NCI-H2171 (cell line): ENCODE measurements around the gene GPR17.
A peak's percentile ranks its signal among the peaks of the same experiment; 100 is the strongest.

ENCODE experiments used
- DNase-seq: peaks from one replicate; lab custom pipeline; 2025; lab: John Stamatoyannopoulos, UW

The GPR17 gene, protein sequence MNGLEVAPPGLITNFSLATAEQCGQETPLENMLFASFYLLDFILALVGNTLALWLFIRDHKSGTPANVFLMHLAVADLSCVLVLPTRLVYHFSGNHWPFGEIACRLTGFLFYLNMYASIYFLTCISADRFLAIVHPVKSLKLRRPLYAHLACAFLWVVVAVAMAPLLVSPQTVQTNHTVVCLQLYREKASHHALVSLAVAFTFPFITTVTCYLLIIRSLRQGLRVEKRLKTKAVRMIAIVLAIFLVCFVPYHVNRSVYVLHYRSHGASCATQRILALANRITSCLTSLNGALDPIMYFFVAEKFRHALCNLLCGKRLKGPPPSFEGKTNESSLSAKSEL

DNA sequence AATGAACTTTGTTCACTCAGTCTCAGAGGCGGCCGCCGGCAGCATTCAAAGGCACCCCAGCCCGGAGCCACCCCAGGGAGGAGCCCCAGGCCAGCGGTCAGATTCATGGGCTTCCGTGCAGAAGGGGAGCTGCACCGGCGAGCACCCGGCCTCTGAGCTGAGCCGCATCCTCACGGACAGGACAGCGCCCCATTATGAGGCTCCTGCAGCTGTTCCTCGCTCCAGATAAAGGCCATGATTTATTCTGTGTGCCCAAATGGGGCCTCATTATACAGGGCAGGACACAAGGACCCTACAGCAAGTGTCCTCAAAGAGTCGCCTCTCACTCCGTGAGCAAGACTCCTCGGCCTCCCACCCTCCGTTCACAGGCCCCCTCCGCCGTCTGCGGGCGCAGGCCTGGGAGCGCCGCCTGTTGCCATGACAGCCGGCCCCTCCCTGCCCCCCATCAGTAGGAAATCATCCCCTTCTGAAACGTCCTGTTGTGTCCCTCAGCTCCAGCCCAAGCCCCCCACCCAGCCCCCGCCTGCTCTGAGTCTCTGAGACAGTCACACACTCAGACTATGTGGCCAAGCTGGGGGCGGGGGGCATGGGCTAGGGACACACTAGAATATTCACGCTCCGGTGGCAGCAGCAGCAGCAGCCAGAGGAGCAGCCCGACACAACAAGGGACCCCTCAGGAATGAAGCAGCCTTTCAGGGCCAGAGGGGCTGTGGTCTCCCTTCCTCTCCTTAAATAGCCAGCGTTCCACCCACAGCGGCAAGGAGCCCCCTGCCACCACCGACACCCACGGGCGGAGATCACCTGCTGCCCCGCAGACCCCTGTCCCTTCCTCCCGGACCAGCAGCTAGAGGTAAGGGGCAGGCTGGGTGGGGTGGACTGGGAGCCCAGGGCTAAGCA is at the start of gene GPR17:
Gene GPR17, plus strand, starts transcription at position 759 of the 897 bp plus-strand sequence. CDS start 4,583 bp downstream, outside the sequence.
- DNase-seq: no peak

DNA sequence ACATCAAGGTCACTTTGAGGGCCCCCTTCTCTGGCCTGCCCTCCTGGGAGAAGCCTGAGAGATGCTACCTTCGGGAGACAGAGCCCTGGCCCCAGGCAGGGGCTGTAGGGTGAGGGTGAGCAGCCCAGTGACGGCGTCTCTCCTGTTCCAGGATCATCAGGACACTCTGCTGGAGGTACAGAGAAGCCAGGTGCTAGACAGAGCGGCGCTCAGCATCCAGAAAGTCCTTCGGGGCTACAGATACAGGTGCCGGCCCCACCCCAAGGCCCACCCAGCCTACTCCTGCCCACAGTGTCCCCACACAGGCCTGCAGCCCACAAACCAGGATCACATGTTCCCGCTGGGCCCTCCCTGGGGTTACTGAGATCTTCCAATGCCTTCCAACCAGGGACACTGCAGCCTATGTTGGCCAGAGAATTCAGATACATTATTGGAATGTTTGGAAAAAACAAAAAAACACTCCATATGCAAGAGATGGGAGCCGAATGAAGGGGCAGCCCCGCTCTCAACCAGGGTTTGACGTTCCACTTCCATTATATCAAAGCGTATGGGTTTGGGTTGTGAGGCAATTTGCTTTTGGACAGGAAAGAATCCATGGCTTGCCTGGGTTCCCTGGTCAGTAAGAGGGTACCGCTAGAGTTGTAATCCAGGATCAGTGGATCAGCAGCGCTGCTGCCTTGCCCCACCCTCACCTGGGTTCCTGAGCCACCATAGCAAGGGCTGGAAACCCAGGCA is 49.5 kb upstream of the GPR17 start:
- DNase-seq: no peak

DNA sequence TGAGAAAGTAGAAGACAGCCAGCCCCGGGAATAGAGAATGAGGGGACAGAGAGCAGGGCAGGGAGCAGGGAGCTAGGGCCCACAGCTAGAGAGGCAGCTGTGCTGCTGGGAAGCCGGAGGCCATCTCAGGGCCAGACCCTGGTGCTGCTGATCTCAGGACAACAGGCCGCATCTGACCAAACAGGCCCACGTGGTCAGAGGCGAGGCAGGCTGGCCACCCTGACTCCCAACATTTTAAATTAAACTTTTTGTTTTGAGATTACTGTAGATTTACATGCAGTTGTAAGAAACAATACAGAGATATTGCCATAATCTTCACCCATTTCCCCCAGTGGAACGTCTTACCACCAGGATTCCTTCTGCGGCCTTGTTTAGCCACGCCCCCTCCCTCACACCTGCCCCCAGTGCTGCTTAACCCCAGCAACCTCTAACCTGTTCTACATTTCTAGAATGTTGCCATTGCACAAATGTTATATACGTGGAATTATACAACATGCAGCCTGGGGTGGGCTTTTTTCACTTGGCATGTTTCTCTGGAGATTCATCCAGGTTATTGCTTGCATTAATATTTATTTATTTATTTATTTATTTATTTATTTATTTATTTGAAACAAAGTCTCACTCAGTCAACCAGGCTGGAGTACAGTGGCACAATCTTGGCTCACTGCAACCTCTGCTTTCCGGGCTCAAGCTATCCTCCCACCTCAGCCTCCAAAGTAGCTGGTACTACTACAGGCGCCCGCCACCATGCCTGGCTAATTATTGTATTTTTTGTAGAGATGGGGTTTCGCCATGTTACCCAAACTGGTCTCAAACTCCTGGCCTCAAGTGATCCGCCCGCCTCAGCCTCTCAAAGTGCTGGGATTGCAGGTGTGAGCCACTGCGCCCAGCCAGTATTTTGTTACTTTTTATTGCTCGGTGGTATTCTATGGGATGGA is 48.6 kb upstream of the GPR17 start:
- DNase-seq: no peak

DNA sequence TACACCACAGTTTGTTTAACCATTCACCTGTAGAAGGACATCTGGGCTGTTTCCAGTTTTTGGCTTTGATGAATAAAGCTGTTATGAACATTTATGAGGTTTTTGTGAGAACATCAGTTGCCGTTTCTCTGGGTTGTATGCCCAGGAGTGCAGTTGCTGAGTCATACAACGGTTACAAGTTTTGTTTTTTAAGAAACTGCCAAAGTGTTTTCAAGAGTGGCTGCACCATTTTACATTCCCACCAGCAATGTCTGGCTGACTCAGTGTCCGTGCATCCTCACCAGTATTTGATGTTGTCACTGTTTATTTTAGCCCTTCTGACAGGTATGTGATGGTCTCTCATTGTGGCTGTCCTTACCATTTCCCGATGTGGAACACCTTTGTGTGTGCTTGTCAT is 48.0 kb upstream of the GPR17 start:
- no peak for DNase-seq

DNA sequence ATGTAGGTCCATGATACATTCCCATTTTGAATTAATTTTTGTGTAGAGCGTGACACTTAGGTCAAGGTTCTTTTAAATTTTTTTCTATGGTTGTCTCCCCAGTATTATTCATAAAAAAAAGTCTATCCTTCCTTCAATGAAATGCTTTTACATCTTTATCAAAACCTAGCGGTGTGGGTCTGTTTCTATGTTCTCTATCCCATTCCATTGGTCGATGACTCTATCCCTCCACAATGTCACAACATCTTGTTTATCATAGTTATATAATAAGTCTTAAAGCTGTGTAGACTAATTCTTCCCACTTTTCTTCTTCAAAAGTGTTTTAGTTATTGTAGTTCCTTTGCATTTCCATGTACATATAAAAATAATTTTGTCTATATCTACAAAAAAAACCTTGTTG is 47.2 kb upstream of the GPR17 start:
- no peak for DNase-seq

DNA sequence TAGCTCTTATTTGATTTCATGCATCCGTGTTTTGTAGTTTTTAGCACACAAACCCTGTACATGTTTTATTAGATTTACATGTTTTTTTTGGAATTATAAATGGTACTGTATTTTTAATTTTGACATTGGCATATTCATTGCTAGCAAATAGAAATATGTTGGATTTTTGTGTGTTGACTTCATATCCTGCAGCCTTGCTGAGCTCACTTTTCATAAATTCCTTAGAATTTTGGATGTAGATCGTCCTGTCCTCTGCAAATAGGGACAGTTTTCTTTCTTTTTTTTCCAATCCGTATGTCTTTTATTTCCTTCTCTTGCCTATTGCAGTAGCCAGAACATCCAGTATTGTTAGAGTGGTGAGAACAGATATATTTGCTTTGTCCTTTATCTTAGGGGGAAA is 46.7 kb upstream of the GPR17 start:
- DNase-seq: no peak

DNA sequence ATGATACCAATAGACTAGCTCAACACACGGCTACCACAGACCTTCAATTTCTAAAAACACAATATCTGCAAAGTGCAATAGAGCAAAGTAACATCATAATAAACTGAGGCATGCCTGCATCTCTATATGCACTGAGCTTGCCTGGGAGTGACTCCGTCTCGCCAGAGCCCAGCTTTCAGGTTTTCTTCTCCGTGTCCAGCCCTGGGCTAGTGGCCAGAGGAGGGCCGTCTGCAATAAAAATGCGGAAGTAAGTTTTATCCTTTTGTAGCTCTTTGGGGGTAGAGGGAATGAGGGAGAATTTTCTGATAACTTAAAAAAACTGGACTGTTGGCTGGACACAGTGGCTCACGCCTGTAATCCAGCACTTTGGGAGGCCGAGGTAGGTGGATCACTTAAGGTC is 41.0 kb upstream of the GPR17 start:
- no peak for DNase-seq

DNA sequence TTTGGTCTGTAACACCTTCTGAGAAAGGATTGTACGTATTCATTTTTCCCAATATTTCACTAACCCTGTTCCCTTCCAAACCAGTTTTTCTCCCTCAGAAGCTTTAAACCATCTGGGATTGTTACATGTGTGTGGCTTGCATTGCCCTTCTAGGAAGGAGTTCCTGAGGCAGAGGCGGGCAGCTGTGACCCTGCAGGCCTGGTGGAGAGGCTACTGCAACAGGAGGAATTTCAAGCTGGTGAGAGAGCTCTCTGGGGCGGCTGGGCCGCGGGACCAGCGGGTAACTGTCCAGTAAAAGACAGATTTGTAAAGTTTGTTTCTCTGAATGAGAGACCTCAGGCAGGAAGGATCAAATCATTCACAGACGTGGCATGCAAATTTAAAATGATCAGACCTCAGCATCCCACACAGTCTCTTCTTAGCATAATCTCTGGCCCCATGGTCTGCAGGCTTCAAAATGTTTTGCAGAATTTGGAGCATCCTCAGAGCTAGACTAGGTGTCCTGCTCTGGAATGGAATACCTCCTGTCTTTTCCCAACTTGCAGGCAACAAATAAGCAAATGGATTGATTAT is 40.2 kb upstream of the GPR17 start:
- no peak for DNase-seq

DNA sequence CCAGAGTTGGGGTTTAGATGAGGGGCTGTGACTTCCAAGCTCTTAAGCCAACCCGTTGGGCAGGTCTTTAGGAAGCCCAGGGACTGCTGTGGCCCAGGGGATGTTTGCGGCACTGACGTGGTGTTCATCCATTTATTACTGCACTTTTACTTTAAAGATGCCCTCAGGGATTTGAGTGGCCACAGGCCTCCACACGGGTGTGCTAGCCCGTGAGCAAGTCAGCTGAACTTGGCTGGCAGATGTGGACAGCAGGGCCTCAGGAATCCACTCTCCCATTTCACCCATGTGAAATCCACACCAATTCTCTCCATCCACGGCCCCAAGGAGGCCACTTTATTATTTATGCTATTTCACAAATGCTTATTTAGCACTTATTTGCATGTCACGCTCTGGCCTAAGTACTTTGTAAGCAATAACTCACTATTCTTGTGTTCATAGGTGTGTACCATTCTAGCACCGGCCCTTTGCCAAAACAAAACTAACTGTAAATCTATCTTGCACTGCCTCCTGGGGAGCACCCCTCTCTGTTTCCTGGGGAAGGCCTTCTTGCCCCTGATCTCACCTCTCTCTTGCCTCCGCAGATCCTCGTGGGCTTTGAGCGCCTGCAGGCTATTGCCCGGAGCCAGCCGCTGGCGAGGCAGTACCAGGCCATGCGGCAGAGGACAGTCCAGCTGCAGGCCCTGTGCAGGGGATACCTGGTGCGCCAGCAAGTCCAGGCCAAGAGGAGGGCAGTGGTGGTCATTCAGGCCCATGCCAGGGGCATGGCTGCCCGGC is 39.1 kb upstream of the GPR17 start:
- DNase-seq: no peak

DNA sequence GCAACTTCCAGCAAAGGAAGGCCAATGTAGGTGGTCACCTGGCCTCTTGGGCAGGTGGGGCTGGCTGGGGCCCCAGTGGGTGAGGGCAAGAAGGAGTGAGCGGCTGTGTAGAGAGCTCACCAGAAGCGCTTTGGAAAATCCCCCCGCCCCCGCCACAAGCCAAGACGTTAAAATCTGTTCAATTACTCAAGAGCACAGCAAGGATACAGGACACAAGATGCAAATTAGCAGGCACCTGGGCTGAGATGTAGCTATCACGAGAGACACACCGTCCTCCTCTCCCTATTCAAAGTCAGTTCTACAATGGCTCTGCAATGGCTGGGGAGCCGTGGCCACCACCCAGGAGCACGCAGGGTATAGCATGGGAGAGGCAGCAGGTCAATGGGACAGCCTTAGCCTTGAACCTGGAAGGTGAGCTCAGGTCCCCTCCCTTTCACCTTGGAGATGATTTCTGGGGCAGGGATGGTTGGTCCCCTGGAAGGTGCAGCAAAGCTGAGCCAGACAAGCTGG is 38.5 kb upstream of the GPR17 start:
- no peak for DNase-seq

DNA sequence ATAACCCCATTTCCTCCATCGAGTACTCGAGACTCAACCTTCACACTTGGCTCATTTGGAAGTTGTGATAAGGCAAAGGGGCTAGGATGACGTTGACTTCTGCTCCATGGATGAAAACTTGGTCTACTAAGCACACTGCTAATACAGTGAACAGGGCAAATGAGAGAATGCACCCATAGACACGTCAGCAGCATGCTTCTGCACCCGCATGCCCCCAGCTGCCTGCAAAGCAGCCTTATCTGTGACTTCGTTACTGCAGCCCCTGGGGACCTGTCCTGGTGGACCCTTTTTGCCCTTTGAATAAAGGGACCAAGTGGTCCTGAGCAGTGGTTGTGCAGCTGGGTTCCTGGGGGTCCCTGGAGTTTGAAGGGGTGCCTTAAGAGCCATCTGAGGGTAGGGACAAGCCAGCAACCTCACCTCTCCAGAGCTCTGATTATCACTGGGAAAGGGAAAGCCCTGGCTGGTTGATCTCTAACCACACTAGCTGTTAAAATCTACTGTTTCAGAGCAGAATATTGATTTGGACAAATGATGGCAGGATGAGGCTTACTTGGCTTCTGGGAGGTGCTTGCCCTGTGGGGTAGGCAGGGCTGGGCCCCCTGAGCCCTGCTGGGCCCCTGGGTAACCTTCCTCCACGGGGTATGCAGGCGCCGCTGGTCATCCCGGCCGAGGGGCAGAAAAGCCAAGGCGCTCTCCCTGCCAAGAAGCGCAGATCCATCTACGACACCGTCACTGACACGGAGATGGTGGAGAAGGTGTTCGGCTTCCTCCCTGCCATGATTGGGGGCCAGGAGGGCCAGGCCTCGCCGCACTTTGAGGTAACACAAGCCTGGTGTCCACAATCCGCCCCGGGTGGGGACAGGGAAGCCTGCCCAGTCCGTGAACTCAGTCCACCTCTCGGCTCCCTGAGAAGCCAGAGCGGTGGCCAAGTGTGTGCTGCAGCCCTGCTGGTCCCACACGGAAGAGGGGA is 37.6 kb upstream of the GPR17 start:
- no peak for DNase-seq

DNA sequence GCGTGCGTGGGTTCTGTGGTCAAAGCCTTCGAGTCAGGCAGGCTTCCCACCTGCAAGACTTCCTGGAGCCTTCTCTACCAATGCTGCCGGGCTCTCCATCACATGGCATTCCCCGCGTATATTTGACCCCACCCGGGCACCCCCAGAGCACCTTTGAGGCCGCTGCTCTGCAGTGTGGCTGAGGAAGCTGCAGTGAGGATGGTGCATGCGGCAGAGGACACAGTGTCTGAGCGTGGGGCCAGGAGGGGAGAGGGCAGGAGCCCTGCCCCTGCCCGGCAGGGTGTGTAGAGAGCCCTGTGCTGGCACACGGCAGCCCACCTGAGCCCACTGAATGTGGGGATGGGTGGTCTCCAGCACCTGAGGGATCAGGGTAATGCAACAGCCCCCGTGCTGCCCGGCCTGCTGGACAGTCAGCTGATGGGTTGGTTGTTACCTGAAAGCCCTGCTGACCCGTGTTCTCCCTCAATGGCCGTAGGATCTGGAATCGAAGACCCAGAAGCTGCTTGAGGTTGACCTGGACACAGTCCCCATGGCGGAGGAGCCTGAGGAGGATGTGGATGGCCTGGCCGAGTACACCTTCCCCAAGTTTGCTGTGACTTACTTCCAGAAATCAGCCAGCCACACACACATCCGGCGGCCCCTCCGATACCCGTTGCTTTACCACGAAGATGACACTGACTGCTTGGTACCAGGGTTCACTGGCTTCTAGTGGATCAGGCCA is 36.8 kb upstream of the GPR17 start:
- DNase-seq: no peak

DNA sequence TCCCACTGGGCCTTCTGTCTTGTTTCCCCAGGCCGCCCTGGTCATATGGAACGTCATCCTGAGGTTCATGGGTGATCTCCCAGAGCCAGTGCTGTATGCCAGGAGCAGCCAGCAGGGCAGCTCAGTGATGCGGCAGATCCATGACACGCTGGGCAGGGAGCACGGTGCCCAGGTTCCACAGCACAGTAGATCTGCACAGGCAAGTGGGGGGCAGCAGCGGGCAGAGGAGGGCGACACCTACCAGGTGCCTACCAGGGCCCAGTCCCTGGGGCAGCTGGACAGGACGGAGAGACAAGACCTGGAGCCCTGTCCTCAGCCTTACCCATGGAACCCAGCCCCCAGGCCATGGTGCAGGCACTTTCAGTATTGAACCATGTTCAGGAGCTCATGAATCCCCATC is 36.1 kb upstream of the GPR17 start:
- DNase-seq: no peak

DNA sequence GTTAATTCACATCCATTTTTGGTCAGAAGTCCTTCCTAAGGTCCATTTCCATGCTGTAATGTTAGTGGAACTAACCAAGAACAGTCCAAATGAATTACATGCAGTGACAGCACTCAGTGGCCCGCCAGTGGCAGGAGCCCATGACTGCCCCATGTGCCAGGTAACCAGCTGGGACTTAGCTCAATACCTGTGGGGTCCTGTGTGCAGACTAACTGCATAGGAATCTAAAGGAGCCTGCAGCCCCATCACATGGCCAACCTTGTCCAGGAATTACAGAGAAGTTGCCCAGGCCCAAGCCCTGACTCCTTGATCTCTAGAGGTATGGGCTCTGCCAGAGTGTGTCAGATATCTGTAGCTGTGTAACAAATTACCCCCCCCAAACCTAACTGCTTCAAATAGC is 35.4 kb upstream of the GPR17 start:
- DNase-seq: no peak

DNA sequence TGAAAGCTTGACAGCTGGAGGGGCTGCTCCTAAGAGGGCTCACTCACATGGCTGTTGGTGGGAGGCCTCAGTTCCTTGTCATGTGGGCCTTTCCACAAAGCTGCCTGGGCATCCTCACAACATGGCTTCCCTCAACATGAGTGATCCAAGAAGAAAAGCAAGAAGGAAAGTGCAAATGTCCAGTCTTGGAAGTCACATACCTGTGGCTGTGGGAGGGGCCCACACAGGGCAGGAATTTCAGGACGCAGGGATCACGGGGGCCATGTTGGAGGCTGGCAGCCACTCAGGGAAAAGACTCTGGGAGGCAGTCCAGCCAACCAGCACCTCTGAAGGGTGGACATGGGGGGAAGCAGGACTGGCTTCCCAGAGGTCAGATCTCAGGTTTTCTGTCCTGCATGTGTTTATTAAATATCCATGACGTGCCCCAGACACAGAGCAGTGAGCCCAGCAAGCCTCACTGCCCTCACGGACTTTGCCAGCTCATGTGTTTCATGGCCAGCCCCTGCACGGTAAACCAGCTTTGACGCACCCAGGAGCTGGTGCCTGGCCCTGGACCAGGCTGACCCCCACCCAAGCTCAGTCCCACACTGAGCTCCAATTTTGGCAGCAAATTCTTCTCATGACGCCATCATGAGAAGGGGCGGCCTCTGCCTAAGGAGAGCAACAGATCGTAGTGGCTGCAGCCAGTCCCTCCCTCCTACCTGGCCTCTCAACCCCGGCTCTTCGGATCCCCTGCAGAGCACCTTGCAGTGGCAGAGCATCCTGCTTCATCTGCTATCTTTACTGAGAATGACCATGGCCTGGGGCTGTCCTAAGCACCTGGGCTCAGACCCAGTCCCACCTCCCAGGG is 34.7 kb upstream of the GPR17 start:
- DNase-seq: peak; percentile 6

DNA sequence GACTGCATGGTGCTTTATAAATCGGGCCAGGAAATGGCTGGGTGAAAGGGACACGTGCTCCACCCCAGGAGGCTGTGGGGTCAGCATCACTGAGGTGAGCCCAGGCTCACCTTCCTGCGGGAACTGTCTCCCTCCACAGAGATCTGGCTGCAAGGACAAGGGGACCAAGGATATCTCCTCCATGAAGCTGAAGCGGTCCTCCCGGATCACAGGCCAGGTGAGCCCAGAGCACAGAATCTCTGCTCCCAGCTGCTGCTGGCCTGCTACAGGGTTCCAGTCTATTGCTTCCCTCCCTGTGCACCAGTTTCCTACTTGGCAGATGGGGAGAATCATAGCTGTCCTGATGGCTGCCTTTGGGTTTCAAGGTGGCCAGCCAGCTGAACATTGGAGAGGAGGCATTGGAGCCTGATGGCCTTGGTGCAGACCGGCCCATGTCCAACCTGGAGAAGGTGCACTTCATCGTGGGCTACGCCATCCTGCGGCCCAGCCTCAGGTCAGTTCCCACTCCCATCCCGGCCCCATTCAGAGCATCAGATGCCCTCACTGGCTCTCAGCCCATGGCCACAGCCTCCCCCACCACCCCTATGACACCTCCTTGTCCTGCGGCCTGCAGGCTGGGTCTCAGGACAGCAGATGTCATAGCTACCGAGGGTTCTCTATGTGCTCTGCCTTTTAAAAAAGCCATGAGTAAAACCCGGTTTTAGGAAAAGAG is 33.7 kb upstream of the GPR17 start:
- no peak for DNase-seq

DNA sequence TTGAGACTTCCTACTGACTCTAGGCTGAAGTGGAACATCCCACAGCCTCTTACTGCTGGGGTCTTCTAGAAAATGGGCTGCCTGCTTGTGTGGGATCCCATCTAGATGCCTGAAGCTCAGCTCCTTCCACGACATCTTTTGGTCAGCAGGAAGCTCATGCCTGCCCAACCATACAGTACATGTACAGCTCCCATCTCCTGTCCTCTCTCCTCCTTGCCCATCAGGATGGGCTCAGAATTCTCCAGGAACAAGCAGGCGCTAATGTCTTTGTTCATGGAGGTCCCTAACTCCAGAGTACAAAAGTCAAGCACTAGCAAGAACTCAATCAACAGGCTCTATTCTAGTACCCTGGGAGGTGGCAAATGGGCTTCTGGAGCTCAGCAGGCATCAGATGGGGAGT is 31.7 kb upstream of the GPR17 start:
- DNase-seq: no peak
